ENCODE measurements around the gene UVRAG.

- TF ChIP-seq CTCF (IDR thresholded peaks at IDR 0.05; ENCODE audit: insufficient read depth, low read length, poor library complexity, severe bottlenecking): no peak
- no peak for TF ChIP-seq EZH2phosphoT487 (conservative IDR thresholded peaks at IDR 0.05; ENCODE audit: low read length)
Observed at GRCh38 chr11:76038608-76039007, 223.6 kb downstream of the UVRAG start.
